T-cell (primary cell): ENCODE data around the gene RHOJ. TPM values are rescaled to one million over a fixed set of nuclear protein-coding genes. Genes with fewer than 3 reads are reported as not detected.

Source experiments
- ATAC-seq, 4 experiments: fragments of 200-7000 bp in 3 of 4; fragments of 150-1000 bp in 1 of 4; cut with Tn5 transposase; replicated peaks in 1 of 4; 1 replicate in 3 of 4; 2 replicates in 1 of 4; pipeline ENCODE4 v1.10.0; 2021; ENCODE audit warnings: moderate library complexity in 3 of 4, mild to moderate bottlenecking in 2 of 4, moderate number of reproducible peaks in 1 of 4
- CTCF ChIA-PET, 2 donors: fragments of 300-600 bp; sonication (Branson Sonifier 250); formaldehyde crosslinking; loops; one replicate each; lab custom pipeline; 2022; ENCODE audit warnings: antibody characterized with exemption in 2 of 2; lab: Charles Lee
- POLR2A ChIA-PET, 2 donors: fragments of 300-600 bp; sonication (Branson Sonifier 250); formaldehyde crosslinking; loops; one replicate each; lab custom pipeline; 2022; ENCODE audit warnings: antibody characterized with exemption in 2 of 2; lab: Charles Lee
- DNase-seq, 35 experiments: peaks; one replicate each; pipeline versions ENCODE4 v3.0.0 to v3.0.0-alpha.2; 2013 to 2023
- H3K27ac ChIP-seq: one replicate; pipeline ENCODE4 v1.5.1; 2013; ENCODE audit warnings: low read length
- H3K27me3 ChIP-seq, 2 experiments: replicated peaks in 1 of 2; 1 replicate in 1 of 2; 2 replicates in 1 of 2; pipeline versions ENCODE4 v1.6.1 to v1.7.0; 2013; ENCODE audit warnings: low read length in 1 of 2, mixed read lengths in 1 of 2; ENCODE audit not compliant: control insufficient read depth in 2 of 2, insufficient read depth in 2 of 2; ENCODE audit errors: extremely low read depth in 1 of 2
- H3K36me3 ChIP-seq, 2 donors: 1 replicate in 1 of 2; 2 replicates in 1 of 2; pipeline versions ENCODE4 v1.6.1 to v1.7.0; 2013; ENCODE audit warnings: low read length in 1 of 2; ENCODE audit not compliant: control insufficient read depth in 2 of 2, insufficient read depth in 1 of 2; ENCODE audit errors: extremely low read depth in 1 of 2
- H3K4me1 ChIP-seq, 2 experiments: 1 replicate in 1 of 2; 2 replicates in 1 of 2; pipeline versions ENCODE4 v1.6.1 to v1.7.0; 2013; ENCODE audit warnings: low read length in 2 of 2, mixed read lengths in 1 of 2; ENCODE audit not compliant: insufficient read depth in 2 of 2, control insufficient read depth in 1 of 2; ENCODE audit errors: extremely low read depth in 1 of 2
- H3K4me3 ChIP-seq, 2 donors: 1 replicate in 1 of 2; 2 replicates in 1 of 2; pipeline versions ENCODE4 v1.5.1 to v1.7.0; 2013; ENCODE audit warnings: mild to moderate bottlenecking in 2 of 2, low read length in 1 of 2, moderate library complexity in 1 of 2; ENCODE audit not compliant: control insufficient read depth in 1 of 2; ENCODE audit errors: extremely low read depth in 1 of 2
- H3K9me3 ChIP-seq: 2 replicates; pipeline ENCODE4 v1.7.0; 2013
- H3K27ac Mint-ChIP-seq, 2 donors: one replicate each; pipeline ENCODE4 v1.8.0; 2020 to 2021; ENCODE audit warnings: mild to moderate bottlenecking in 2 of 2, mixed read lengths in 2 of 2
- H3K27me3 Mint-ChIP-seq, 2 donors: one replicate each; pipeline ENCODE4 v1.8.0; 2021 to 2022; ENCODE audit warnings: mixed read lengths in 2 of 2
- H3K36me3 Mint-ChIP-seq: one replicate; pipeline ENCODE4 v1.8.0; 2021; ENCODE audit warnings: mixed read lengths
- H3K4me1 Mint-ChIP-seq, 3 donors: one replicate each; pipeline ENCODE4 v1.8.0; 2020 to 2022; ENCODE audit warnings: mixed read lengths in 3 of 3, mild to moderate bottlenecking in 1 of 3
- H3K4me3 Mint-ChIP-seq, 3 donors: one replicate each; pipeline ENCODE4 v1.8.0; 2020 to 2022; ENCODE audit warnings: mild to moderate bottlenecking in 3 of 3, mixed read lengths in 3 of 3, moderate library complexity in 3 of 3
- H3K9me3 Mint-ChIP-seq, 3 donors: one replicate each; pipeline ENCODE4 v1.8.0; 2020 to 2022; ENCODE audit warnings: mixed read lengths in 3 of 3
- WGBS: methylation state at CpG from one replicate; pipeline ENCODE4 v1.1.5; 2013; ENCODE audit warnings: missing lambda C conversion rate; ENCODE audit not compliant: insufficient coverage; 5-methylcytosine and 5-hydroxymethylcytosine counted together
- total RNA-seq, 35 experiments: library from RNA in 6 of 35; stranded (reverse) in 6 of 35; fragments of 120-200 nt in 1 of 35; gene quantifications; one replicate each; pipeline versions ENCODE4 v1.2.1 to v1.2.4 and lab custom pipeline; 2013 to 2026

The RHOJ gene
- total RNA-seq, 5 donors from 2014 or later (not counting 1 experiment from before 2014, with no cell fraction given): not detected

DNA sequence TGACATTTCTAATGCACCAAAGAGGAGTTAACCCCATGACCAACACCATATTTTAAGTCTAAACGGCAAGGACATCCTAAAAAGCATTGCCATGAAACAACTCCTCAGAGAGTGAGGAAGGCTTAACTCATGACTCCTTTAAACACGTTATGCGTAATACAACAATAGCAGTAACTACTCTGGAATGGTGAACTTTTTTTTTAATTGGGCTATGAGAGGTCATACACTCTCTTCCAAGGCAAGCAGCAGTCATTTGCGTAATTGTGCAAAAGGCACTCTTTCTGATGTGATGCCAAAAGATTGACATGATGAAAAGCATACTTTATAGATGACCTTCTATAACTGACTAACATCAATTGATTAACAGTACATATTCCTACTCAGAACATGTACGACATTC, 39.4 kb downstream of the RHOJ start:
- POLR2A ChIA-PET: no interaction called here
- Mint-ChIP-seq H3K36me3 (no peaks in the 10 kb centered on the region), H3K27me3 (peaks cover 8 to 16% of the 10 kb centered on the region in 2 donors), H3K4me3 (no peak overlapping the region), H3K4me1 (no peaks in the 10 kb centered on the region), H3K27ac (no peak overlapping the region), H3K9me3 (peaks cover 0 to 4% (median 3%) of the 10 kb centered on the region in 3 donors)
- H3K4me3 ChIP-seq: no peak overlapping the region
- no peaks in the 10 kb centered on the region for H3K4me1 ChIP-seq
- CTCF ChIA-PET: no interaction called here
- H3K27ac ChIP-seq: no peak overlapping the region
- H3K36me3 ChIP-seq: no peaks in the 10 kb centered on the region
- H3K27me3 ChIP-seq: no peaks in the 10 kb centered on the region
- no peak for ATAC-seq
- WGBS: no CpG with 5 or more reads among the region's 5 CpGs
- no peak for DNase-seq
- H3K9me3 ChIP-seq: no peaks in the 10 kb centered on the region

DNA sequence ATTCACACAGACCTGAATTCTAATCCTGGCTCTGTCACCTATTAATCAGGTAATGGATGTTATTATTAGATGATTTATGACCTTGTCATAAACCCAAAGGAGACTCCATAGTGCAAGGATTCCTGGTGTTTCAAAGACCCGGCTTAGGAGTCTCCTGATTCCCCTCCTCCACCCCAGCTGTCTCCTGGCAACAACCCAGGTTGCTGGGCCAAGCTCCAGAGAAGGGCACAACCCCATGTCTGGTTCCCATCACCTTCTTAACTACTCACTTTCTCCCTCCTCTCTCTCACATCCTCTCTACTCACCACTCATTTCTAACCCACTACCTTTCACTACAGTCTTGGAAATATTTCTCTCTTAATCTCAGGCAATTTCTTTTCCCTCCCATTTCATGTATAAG, 41.6 kb downstream of the RHOJ start:
- H3K36me3 ChIP-seq: no peaks in the 10 kb centered on the region
- no peak overlapping the region for H3K4me3 ChIP-seq
- Mint-ChIP-seq H3K27me3 (peaks cover 15 to 16% of the 10 kb centered on the region in 2 donors), H3K27ac (no peak overlapping the region), H3K4me1 (no peaks in the 10 kb centered on the region), H3K36me3 (no peaks in the 10 kb centered on the region), H3K9me3 (peaks cover 0 to 4% (median 3%) of the 10 kb centered on the region in 3 donors), H3K4me3 (no peak overlapping the region)
- 42% methylated on average over 1 of the region's 1 CpG for WGBS
- no peak for ATAC-seq
- DNase-seq: no peak
- POLR2A ChIA-PET: no interaction called here
- H3K27me3 ChIP-seq: peaks cover 0 to 9% of the 10 kb centered on the region in 2 experiments
- H3K27ac ChIP-seq: no peak overlapping the region
- CTCF ChIA-PET: no interaction called here
- H3K9me3 ChIP-seq: no peaks in the 10 kb centered on the region
- H3K4me1 ChIP-seq: no peaks in the 10 kb centered on the region

DNA sequence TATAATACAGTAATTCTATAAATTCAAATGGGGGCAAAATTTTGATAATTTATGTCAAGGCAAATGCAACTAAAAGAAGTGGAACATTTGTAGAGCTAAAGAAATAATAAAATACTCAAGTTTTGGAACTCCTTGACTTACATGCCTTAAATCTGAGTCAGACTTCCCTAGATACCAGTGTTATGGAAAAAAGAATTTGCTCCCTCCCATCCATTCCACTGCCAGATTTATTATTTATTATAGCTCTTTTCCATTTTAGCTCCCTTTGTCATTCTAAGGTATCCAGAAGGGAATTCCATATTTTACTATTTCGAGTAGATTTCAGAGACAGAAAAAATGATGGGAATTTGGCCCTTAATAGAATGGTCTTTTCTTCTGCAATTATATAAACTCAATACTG, 44.0 kb downstream of the RHOJ start:
- H3K4me1 ChIP-seq: no peaks in the 10 kb centered on the region
- DNase-seq (no peak), ATAC-seq (no peak)
- no peaks in the 10 kb centered on the region for H3K9me3 ChIP-seq
- H3K27ac Mint-ChIP-seq: no peak overlapping the region
- no peak overlapping the region for H3K27ac ChIP-seq
- H3K27me3 Mint-ChIP-seq: peaks cover 16 to 17% of the 10 kb centered on the region in 2 donors
- H3K9me3 Mint-ChIP-seq: peaks cover 0 to 4% (median 3%) of the 10 kb centered on the region in 3 donors
- CTCF ChIA-PET: no interaction called here
- POLR2A ChIA-PET: no interaction called here
- H3K4me3 Mint-ChIP-seq: no peak overlapping the region
- H3K27me3 ChIP-seq: peaks cover 0 to 12% of the 10 kb centered on the region in 2 experiments
- H3K36me3 ChIP-seq: no peaks in the 10 kb centered on the region
- H3K4me3 ChIP-seq: no peak overlapping the region
- no peaks in the 10 kb centered on the region for H3K36me3 Mint-ChIP-seq
- WGBS: no CpG with 5 or more reads among the region's 1 CpG
- H3K4me1 Mint-ChIP-seq: no peaks in the 10 kb centered on the region

DNA sequence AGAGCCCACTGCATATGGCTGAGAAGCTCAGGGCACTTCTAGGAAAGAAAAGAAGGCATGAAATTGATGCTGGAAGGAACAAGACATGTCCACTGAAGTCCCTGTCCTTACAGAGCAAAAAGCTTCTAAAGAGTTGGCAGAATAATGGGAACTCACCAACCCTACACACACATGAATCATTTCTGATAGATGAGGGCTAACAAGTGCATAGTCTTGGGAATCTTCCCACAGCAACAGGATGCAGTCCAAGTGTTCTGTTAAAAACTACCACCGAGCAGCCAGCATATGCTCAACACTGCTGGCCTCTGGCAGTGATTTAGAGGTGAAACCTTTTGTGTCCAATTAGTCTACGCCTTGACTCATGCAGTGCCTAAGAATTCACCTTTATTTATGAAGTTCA, 44.8 kb downstream of the RHOJ start:
- Histone ChIP-seq H3K27ac (no peak overlapping the region), H3K4me3 (no peak overlapping the region), H3K36me3 (no peaks in the 10 kb centered on the region), H3K27me3 (peaks cover 0 to 12% of the 10 kb centered on the region in 2 experiments), H3K9me3 (no peaks in the 10 kb centered on the region), H3K4me1 (no peaks in the 10 kb centered on the region)
- ChIA-PET CTCF (no interaction called here), POLR2A (no interaction called here)
- ATAC-seq (no peak), DNase-seq (no peak)
- Mint-ChIP-seq H3K9me3 (peaks cover 0 to 4% (median 3%) of the 10 kb centered on the region in 3 donors), H3K27me3 (peaks cover 11 to 16% of the 10 kb centered on the region in 2 donors), H3K27ac (no peak overlapping the region), H3K4me1 (no peaks in the 10 kb centered on the region), H3K4me3 (no peak overlapping the region), H3K36me3 (no peaks in the 10 kb centered on the region)
- WGBS: 73% methylated on average over 2 of the region's 2 CpGs

DNA sequence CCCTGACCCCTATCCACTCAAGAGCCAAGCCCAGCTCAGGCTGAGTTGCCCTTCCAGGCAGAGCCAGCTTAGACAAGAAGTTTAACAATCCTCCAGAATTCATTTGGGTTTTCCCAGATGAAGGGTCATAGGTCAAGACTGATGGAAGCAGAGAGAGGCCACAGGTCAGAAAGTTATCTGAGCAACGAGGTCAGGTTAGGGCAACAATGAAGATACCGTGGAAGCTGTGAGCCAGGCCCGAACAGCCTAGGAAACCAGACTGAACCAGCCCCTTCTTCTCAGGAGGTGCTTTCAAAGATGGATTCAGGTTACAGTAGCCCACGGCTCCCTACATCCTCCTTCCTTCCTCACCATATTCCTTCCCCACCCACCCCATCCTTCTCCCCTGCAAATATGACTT, 53.1 kb downstream of the RHOJ start:
- Histone ChIP-seq H3K36me3 (no peaks in the 10 kb centered on the region), H3K4me1 (no peaks in the 10 kb centered on the region), H3K9me3 (no peaks in the 10 kb centered on the region), H3K4me3 (no peak overlapping the region), H3K27me3 (peaks cover 0 to 17% of the 10 kb centered on the region in 2 experiments), H3K27ac (no peak overlapping the region)
- Mint-ChIP-seq H3K4me3 (no peak overlapping the region), H3K36me3 (no peaks in the 10 kb centered on the region), H3K9me3 (peaks cover 0 to 5% (median 0%) of the 10 kb centered on the region in 3 donors), H3K27ac (no peak overlapping the region), H3K27me3 (peaks cover 12 to 32% of the 10 kb centered on the region in 2 donors), H3K4me1 (no peaks in the 10 kb centered on the region)
- DNase-seq: no peak
- ChIA-PET POLR2A (no interaction called here), CTCF (no interaction called here)
- 55% methylated on average over 4 of the region's 4 CpGs for WGBS
- ATAC-seq: no peak

DNA sequence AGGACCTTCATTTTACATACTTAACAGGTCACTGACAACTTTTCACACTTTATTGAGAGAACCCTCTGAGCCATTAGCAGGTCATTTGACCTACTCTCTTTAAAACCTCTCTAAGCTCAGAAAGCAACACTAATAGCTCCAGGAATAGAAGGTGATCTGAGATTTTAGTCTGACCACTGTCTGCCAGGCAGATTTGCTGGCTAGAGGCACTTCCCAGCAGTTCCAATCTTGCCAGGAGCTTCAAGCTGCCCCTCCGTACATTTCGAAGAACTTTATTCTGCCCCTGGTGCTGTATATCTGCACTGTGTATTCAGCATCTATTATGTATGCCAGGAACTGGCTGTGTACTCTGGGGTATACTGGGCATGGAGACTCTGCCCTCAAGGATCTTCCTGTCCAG, 58.2 kb downstream of the RHOJ start:
- peaks cover 0 to 5% (median 0%) of the 10 kb centered on the region in 3 donors for H3K9me3 Mint-ChIP-seq
- H3K36me3 ChIP-seq: no peaks in the 10 kb centered on the region
- no peaks in the 10 kb centered on the region for H3K4me1 ChIP-seq
- ChIA-PET CTCF (no interaction called here), POLR2A (no interaction called here)
- H3K9me3 ChIP-seq: no peaks in the 10 kb centered on the region
- peaks cover 20 to 25% of the 10 kb centered on the region in 2 donors for H3K27me3 Mint-ChIP-seq
- peaks cover 0 to 8% of the 10 kb centered on the region in 2 experiments for H3K27me3 ChIP-seq
- no peaks in the 10 kb centered on the region for H3K36me3 Mint-ChIP-seq
- no peak for DNase-seq
- no peak overlapping the region for H3K27ac ChIP-seq
- no peaks in the 10 kb centered on the region for H3K4me1 Mint-ChIP-seq
- H3K27ac Mint-ChIP-seq: no peak overlapping the region
- WGBS: 94% methylated on average over 2 of the region's 2 CpGs
- no peak for ATAC-seq
- H3K4me3 ChIP-seq: no peak overlapping the region
- no peak overlapping the region for H3K4me3 Mint-ChIP-seq

DNA sequence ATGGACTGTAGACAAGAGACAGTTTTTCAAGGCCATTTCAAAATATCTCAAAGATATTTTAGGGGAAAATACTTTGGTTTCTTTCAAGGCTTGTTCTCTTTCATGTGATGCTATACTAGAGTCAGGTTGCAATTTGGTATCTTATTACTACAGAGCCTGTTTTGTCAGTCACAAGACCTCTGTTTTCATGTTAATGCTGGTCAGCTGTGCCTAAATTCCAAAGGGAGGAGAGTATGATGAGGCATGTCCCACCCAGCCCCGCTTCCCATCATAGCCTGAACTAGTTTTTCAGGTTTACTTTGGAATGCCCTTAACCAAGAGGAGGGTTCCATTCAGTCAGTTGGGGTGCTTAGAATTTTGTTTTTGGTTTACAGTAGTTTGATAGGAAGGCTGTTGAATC, 61.9 kb downstream of the RHOJ start:
- Histone ChIP-seq H3K27ac (no peak overlapping the region), H3K4me3 (no peak overlapping the region), H3K27me3 (peaks cover 2 to 5% of the 10 kb centered on the region in 2 experiments), H3K9me3 (no peaks in the 10 kb centered on the region), H3K4me1 (no peaks in the 10 kb centered on the region), H3K36me3 (no peaks in the 10 kb centered on the region)
- no peak for DNase-seq
- no peaks in the 10 kb centered on the region for H3K36me3 Mint-ChIP-seq
- no peaks in the 10 kb centered on the region for H3K4me1 Mint-ChIP-seq
- POLR2A ChIA-PET: no interaction called here
- no peak overlapping the region for H3K27ac Mint-ChIP-seq
- CTCF ChIA-PET: no interaction called here
- no peak for ATAC-seq
- H3K27me3 Mint-ChIP-seq: peaks cover 22 to 26% of the 10 kb centered on the region in 2 donors
- H3K4me3 Mint-ChIP-seq: no peak overlapping the region
- H3K9me3 Mint-ChIP-seq: peaks cover 0 to 5% (median 0%) of the 10 kb centered on the region in 3 donors
- WGBS: 83% methylated on average over 1 of the region's 1 CpG
